Stimulated activated CD8-positive, alpha-beta memory T cell treated with anti-CD3 and anti-CD28 coated beads, Interleukin-7, amount 100 ng/mL, for 24 hours (primary cell): ENCODE measurements around the gene CAB39.
A peak's percentile ranks its signal among the peaks of the same experiment; 100 is the strongest.

ENCODE experiments used
- DNase-seq: peaks from one replicate; pipeline ENCODE4 v3.0.0-alpha.2; 2020; ENCODE audit warnings: low read depth

The CAB39 gene

GRCh38 chr2:230785346-230785745 lies 72.7 kb downstream of the CAB39 start:
- DNase-seq = no peak

GRCh38 chr2:230787101-230787500 lies 74.5 kb downstream of the CAB39 start:
- DNase-seq = no peak

GRCh38 chr2:230788554-230789175 lies 76.0 kb downstream of the CAB39 start:
- no peak for DNase-seq

GRCh38 chr2:230790981-230791380 lies 78.3 kb downstream of the CAB39 start:
- DNase-seq = no peak

DNA sequence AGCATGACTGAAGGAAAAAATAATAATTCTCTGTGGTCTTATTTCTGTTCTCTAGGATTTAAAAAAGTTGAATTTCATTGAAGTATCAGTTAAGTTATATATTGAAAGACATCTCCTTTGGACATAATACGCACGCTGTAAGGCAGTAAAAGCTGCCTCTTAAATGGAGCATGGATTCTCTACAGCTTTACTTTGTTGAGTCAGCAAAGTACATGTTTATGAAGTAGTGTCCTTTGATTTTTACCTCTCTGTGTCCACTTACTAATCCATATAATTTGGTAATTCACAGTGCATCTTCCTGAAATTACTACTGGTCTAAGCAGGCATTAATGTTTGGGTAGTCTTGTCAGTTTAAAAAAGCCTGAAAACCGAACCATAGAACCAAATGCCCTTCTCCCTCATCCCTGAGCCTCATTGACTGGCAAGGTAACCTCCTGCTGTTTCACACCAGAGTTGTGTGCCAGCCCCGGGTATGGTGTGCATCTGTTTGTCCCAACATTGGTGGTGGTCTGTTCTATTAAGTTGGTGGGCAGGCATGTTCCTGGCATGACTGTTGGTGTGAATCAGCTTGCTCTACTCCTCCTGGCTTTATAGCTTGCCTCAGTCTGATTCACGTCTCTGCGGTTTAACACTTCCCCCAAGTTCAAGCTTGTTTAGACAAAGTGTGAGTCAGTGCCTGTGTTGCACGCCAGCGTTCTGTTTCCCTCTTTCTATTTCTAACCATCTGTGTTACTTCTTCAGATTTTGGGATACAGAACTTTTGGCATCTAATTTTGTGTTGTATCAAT lies 81.1 kb downstream of the CAB39 start:
- peak; percentile 37 for DNase-seq

GRCh38 chr2:230794497-230794896 lies 81.9 kb downstream of the CAB39 start:
- no peak for DNase-seq

GRCh38 chr2:230795856-230796255 lies 83.2 kb downstream of the CAB39 start:
- DNase-seq = no peak

GRCh38 chr2:230796280-230796862 lies 83.7 kb downstream of the CAB39 start:
- no peak for DNase-seq

- DNase-seq = no peak
Measured at GRCh38 chr2:230797515-230798495, 85.2 kb downstream of the CAB39 start.

DNA sequence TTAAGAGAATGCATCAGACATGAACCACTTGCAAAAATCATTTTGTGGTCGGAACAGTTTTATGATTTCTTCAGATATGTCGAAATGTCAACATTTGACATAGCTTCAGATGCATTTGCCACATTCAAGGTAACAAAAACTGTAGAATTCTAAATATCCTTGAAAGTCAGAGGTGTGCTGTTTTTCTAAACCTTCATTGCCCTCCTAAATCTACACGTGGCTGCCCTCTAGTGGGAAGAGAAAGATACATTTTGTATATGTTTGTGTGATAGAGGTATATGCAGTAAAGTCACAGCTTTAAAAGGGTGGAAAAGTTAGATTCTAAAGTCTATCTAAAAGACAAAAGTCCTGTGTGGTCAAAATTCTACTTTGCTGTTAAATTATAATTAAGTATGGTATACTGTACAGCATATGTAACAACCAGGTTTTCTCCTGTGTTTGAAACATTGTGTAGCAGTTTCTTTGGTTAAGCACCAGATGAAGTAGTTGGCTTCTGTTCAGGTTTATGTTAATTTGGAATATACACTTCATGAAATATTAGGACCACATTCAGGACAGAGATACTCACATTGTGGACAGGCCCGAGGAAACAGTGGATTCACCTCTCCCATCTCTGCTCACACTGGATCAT lies 86.2 kb downstream of the CAB39 start:
- no peak for DNase-seq

DNA sequence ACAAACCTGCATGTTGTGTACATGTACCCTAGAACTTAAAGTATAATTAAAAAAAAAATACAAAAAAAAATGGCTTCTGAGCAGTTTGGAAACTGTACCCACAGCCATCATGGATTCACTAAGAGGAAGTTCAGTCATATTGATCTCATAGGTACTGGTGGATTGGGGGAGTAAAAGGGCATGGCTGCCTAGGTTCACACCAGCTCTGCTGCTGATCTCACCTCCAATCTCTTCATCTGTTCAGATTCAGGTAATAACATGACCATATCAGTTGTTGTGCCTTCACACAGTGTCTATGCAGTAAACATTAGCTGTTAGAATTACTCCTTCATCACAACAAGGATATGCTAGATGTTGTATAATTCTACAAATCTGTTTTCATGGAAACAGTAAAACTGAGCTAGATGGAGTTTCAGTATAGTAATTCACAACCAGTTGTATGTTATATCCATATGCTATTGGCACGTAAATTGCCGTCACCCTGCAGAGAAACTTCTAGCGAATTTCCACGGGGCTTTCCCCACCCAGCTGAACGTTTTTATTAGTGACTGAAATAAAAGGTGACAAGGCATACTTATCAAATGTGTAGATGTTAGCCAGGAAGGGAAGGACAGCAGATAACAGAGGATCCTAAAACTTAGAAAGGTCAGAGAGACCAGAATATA lies 92.8 kb downstream of the CAB39 start:
- no peak for DNase-seq

- no peak for DNase-seq
Measured at GRCh38 chr2:230807729-230808128, 95.1 kb downstream of the CAB39 start.

GRCh38 chr2:230809015-230809414 lies 96.4 kb downstream of the CAB39 start:
- DNase-seq = no peak

DNA sequence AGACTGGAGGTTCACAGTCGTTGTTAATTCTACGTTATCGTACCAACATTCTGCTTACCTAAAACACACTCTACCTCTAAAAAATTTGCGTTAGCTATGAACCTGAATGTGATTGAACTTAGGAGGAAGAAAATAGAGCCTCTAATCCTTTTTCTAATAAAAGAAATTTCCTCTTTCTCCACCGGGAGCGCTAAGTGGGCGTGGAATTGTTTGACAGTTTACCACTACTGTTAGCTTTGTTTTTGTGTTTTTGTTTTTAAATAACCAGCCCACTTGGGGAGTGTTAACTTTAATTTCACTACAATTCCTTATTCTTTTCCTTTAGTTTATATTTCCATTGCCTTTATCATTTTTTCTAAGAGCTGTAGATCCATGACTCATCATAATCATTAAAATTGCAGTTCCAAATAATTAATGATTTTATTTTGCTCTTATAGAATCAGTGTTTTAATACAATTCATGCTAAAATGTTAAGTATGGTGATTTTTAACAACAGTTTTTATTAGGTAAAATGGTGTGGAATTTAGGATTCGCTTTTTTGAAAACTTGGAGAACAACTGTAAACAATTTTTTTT lies 97.1 kb downstream of the CAB39 start:
- DNase-seq = no peak

GRCh38 chr2:230811508-230811907 lies 98.9 kb downstream of the CAB39 start:
- no peak for DNase-seq

GRCh38 chr2:230812033-230812432 lies 99.4 kb downstream of the CAB39 start:
- DNase-seq = no peak

DNA sequence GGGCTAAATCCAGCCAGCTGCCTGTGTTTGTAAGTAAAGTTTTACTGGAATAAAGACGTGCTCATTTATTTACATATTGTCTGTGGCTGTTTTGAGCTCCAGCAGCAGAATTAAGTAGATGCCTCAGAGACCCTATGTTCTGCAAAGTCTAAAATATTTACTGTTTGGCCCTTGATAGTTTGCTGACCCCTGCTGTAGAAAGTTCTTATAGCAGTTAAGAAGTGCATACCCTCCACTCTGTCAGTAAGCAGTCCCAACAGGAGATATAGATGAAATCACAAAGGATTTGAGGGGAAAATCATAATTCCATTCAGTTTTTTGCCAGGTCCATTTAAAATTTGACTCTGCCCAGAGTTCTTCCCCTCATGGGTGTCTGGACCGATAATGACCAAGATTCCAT lies 102.0 kb downstream of the CAB39 start:
- no peak for DNase-seq

DNA sequence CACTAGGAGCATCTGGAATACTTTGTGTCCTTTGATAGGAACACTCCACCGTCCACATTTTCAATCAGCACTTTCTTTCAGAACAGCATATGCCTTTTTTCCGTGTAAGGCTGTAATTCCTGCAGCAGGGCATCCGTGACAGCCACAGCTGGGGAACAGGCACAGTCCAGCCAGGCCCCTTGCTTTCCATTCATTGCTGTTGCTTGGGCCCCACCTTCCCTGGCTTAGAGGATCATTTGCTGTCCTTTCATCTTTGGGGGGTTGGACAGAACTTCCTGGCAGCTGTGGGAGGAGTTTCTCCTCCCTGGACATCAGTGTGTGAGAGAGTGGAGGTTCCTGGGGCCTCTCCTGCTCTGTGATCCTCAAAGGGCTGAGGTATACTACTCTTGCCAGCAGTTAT lies 102.4 kb downstream of the CAB39 start:
- no peak for DNase-seq

DNA sequence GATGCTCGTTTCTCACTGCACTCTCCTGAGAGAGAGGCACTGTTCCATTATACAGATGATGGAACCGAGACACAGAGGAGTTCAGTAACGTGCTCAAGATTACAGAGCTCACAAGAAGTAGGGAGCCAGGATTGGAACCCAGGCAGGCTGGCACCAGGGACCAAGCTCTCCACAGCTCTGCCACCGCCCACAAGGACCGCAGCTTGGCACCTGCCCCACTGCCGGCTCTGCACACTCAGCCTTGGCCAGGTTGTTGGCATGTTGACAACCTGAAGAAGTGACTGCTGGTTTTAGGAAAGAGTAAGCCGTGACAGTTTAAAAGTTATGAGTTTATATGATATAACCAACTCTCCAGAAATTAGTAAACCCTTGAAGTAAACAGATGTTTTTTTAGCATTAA lies 104.1 kb downstream of the CAB39 start:
- no peak for DNase-seq

GRCh38 chr2:230819433-230819832 lies 106.8 kb downstream of the CAB39 start:
- DNase-seq = no peak
